ENCODE measurements around the gene DDX39B. TPM values are rescaled to one million over a fixed set of nuclear protein-coding genes. Genes with fewer than 3 reads are reported as not detected.
A peak's percentile ranks its signal among the peaks of the same experiment; 100 is the strongest.
"Not testable (repeated sequence)": the region's sequence is repeated elsewhere in the genome, so short reads cannot be mapped to it uniquely, and the experiment has no call there.

The DDX39B gene
- total and polyA plus RNA-seq, 2 donors (not counting 3 experiments of a cell fraction or from before 2014, with no cell fraction given): 453 to 766 TPM

- H4K20me1 ChIP-seq (replicated peaks; ENCODE audit: control insufficient read depth, extremely low read depth, insufficient read depth, low read length); BruUV-seq (replicated peaks); H3K9me1 ChIP-seq (replicated peaks; ENCODE audit: control insufficient read depth, extremely low read depth, insufficient read depth, low read length); DNase-seq (ENCODE audit: low read depth, low spot score); H3K9me3 ChIP-seq (replicated peaks; ENCODE audit: control insufficient read depth, insufficient read depth, low read length); H3K27ac ChIP-seq (ENCODE audit: insufficient read depth, low read depth, low read length); FAIRE-seq; H2AFZ ChIP-seq (ENCODE audit: low read depth, low read length); H3K36me3 ChIP-seq (ENCODE audit: control insufficient read depth in 2 of 2, extremely low read depth in 1 of 2, insufficient read depth in 2 of 2, low read length in 2 of 2); H3K27me3 ChIP-seq (ENCODE audit: control insufficient read depth in 2 of 2, insufficient read depth in 2 of 2, low read length in 2 of 2); dilution Hi-C loops (cut with MboI; ENCODE audit: extremely low pct_ligation_motif_present, low sequenced_read_pairs): not testable (repeated sequence)
- intact Hi-C loops (cut with micrococcal nuclease): loop anchor here (2.0 to 5.0 kb wide), 4 partner anchors 93 to 339 kb away; partner anchors contain the start of genes C6orf47, GPANK1 and PRRC2A
- Histone ChIP-seq H3K9ac (replicated peaks; ENCODE audit: extremely low read depth, insufficient read depth, low read length) (peak overlapping the region; percentile 75), H3K4me1 (ENCODE audit: control insufficient read depth, extremely low read depth, insufficient read depth, low read length) (peaks cover 20% of the 10 kb centered on the region), H3K4me3 (replicated peaks in 1 of 3; ENCODE audit: insufficient read depth in 1 of 3, low read depth in 1 of 3, low read length in 3 of 3) (peak overlapping the region in 1 of 3 experiments; percentile 84), H3K4me2 (ENCODE audit: insufficient read depth, low read length) (peak overlapping the region; percentile 89), H3K79me2 (ENCODE audit: control insufficient read depth, insufficient read depth, low read length) (peaks cover 25% of the 10 kb centered on the region)
- ChIA-PET CTCF (interaction anchor here (1.0 to 4.4 kb wide), 13 partner anchors 17 to 104 kb away, joined by 3 to 45 read pairs (median 6); partner anchors contain the start of genes ATP6V1G2, DDX39B, MCCD1 and NFKBIL1), POLR2A (interaction anchor here (1.3 kb wide), 1 partner anchor 48 kb away, joined by 6 read pairs; the partner anchor contains the start of gene DDX39B)
These were observed 48.3 kb downstream of the DDX39B start for GRCh38 chr6:31493550-31493874.

- Histone ChIP-seq H3K27me3 (ENCODE audit: control insufficient read depth in 2 of 2, insufficient read depth in 2 of 2, low read length in 2 of 2) (no peaks in the 10 kb centered on the region), H3K27ac (ENCODE audit: insufficient read depth, low read depth, low read length) (no peak overlapping the region), H3K9me3 (replicated peaks; ENCODE audit: control insufficient read depth, insufficient read depth, low read length) (no peaks in the 10 kb centered on the region), H3K4me3 (replicated peaks in 1 of 3; ENCODE audit: insufficient read depth in 1 of 3, low read depth in 1 of 3, low read length in 3 of 3) (no peak overlapping the region), H2AFZ (ENCODE audit: low read depth, low read length) (no peak overlapping the region), H3K36me3 (ENCODE audit: control insufficient read depth in 2 of 2, extremely low read depth in 1 of 2, insufficient read depth in 2 of 2, low read length in 2 of 2) (no peaks in the 10 kb centered on the region), H3K4me1 (ENCODE audit: control insufficient read depth, extremely low read depth, insufficient read depth, low read length) (peaks cover 11% of the 10 kb centered on the region), H3K4me2 (ENCODE audit: insufficient read depth, low read length) (no peak overlapping the region), H3K79me2 (ENCODE audit: control insufficient read depth, insufficient read depth, low read length) (peaks cover 2% of the 10 kb centered on the region), H3K9me1 (replicated peaks; ENCODE audit: control insufficient read depth, extremely low read depth, insufficient read depth, low read length) (no peaks in the 10 kb centered on the region), H4K20me1 (replicated peaks; ENCODE audit: control insufficient read depth, extremely low read depth, insufficient read depth, low read length) (no peaks in the 10 kb centered on the region), H3K9ac (replicated peaks; ENCODE audit: extremely low read depth, insufficient read depth, low read length) (no peak overlapping the region)
- ChIA-PET POLR2A (no interaction called here), CTCF (interaction anchor here (0.9 to 1.8 kb wide), 2 partner anchors 94 to 108 kb away, joined by 3 to 4 read pairs; no protein-coding TSS in a partner anchor)
- intact Hi-C loops (cut with micrococcal nuclease) (loop anchor here (5.0 kb wide), 3 partner anchors 132 to 342 kb away; partner anchors contain the start of genes C6orf47, GPANK1 and PRRC2A), dilution Hi-C loops (cut with MboI; ENCODE audit: extremely low pct_ligation_motif_present, low sequenced_read_pairs) (no loop called here)
- BruUV-seq (replicated peaks): no TSS peak
- FAIRE-seq: no peak
- no peak for DNase-seq (ENCODE audit: low read depth, low spot score)
- TF ChIP-seq GATA2 (IDR thresholded peaks at IDR 0.05; ENCODE audit: insufficient read depth, insufficient read length, low read depth, low read length) (no peak), FOS (IDR thresholded peaks at IDR 0.05; ENCODE audit: borderline replicate concordance, insufficient read depth, low read length) (no peak), MYC (IDR thresholded peaks at IDR 0.05; ENCODE audit: low read depth, low read length) (no peak), POLR2A (IDR thresholded peaks at IDR 0.05; ENCODE audit: low read depth, low read length) (no peak), POLR2AphosphoS5 (IDR thresholded peaks at IDR 0.05; ENCODE audit: insufficient read depth, low read depth, low read length) (no peak), JUN (IDR thresholded peaks at IDR 0.05; ENCODE audit: borderline replicate concordance, insufficient read depth, insufficient read length, low read depth) (no peak), MAX (IDR thresholded peaks at IDR 0.05; ENCODE audit: insufficient read depth, insufficient read length) (no peak), EZH2 (IDR thresholded peaks at IDR 0.05; ENCODE audit: borderline replicate concordance, low read depth, low read length, severe bottlenecking) (no peak), CTCF (IDR thresholded peaks at IDR 0.05; ENCODE audit: extremely low read depth in 1 of 2, insufficient read depth in 1 of 2, low read depth in 1 of 2, low read length in 2 of 2) (no peak)
These were observed 51.5 kb downstream of the DDX39B start for GRCh38 chr6:31490115-31490873.

All from endothelial cell of umbilical vein (primary cell).